GM12878 (cell line): ENCODE results near the gene ASMTL. TPM values are rescaled to one million over a fixed set of nuclear protein-coding genes. Genes with fewer than 3 reads are reported as not detected.
A peak's percentile ranks its signal among the peaks of the same experiment; 100 is the strongest.
"Not testable (repeated sequence)": the region's sequence is repeated elsewhere in the genome, so short reads cannot be mapped to it uniquely, and the experiment has no call there.

Experiments used
- ATAC-seq: fragments of 200-7000 bp; cut with Tn5 transposase; 3 replicates; pipeline ENCODE4 v1.9.1; 2020; ENCODE audit warnings: mild to moderate bottlenecking, moderate library complexity
- BruUV-seq: library from RNA; stranded (reverse); fragments of 400-500 nt; replicated peaks from 2 replicates; lab custom pipeline; 2021; lab: Mats Ljungman, UMichigan
- CTCF ChIA-PET: fragments of 300-600 bp; sonication (Branson Sonifier 250); formaldehyde crosslinking; extraction: SDS; loops from one replicate; lab custom pipeline; 2021; ENCODE audit warnings: inconsistent platforms; lab: Yijun Ruan, JAX
- POLR2A ChIA-PET: fragments of 350-600 bp; formaldehyde crosslinking; extraction: SDS; loops from one replicate; lab custom pipeline; 2021; ENCODE audit warnings: inconsistent platforms; lab: Charles Lee
- RAD21 ChIA-PET: fragments of 300-600 bp; sonication (Branson Sonifier 250); formaldehyde crosslinking; loops from one replicate; lab custom pipeline; 2023; ENCODE audit warnings: antibody characterized with exemption; ENCODE audit not compliant: unreplicated experiment; lab: Charles Lee
- SMC1A ChIA-PET: fragments of 300-600 bp; sonication (Branson Sonifier 250); formaldehyde crosslinking; loops from one replicate; lab custom pipeline; 2023; ENCODE audit not compliant: unreplicated experiment, uncharacterized antibody; lab: Charles Lee
- DNase-seq: peaks from one replicate; pipeline ENCODE4 v3.0.0-alpha.2; 2011; ENCODE audit warnings: low read depth, low spot score
- FAIRE-seq: peaks from 3 replicates; lab custom pipeline; 2011; peaks lifted over from hg19 to GRCh38; lab: Jason Lieb, UNC
- H2AFZ ChIP-seq: 2 replicates; pipeline ENCODE4 v1.6.0; 2011; ENCODE audit warnings: low read depth, low read length, control low read depth; ENCODE audit not compliant: control insufficient read depth
- H3K27ac ChIP-seq: 2 replicates; pipeline ENCODE4 v1.5.1; 2011; ENCODE audit warnings: control low read depth; ENCODE audit not compliant: control insufficient read depth, insufficient read depth
- H3K27me3 ChIP-seq, 2 experiments: replicated peaks in 1 of 2; 2 replicates each; pipeline versions ENCODE4 v1.6.0 to v1.6.1; 2011; ENCODE audit warnings: low read length in 1 of 2; ENCODE audit not compliant: control insufficient read depth in 2 of 2, insufficient read depth in 2 of 2
- H3K36me3 ChIP-seq, 2 experiments: 2 replicates each; pipeline ENCODE4 v1.5.1; 2011; ENCODE audit warnings: low read length in 1 of 2; ENCODE audit not compliant: control insufficient read depth in 2 of 2, insufficient read depth in 2 of 2
- H3K4me1 ChIP-seq: 2 replicates; pipeline ENCODE4 v1.6.1; 2011; ENCODE audit warnings: mild to moderate bottlenecking, low read length, moderate library complexity, mixed read lengths; ENCODE audit not compliant: control insufficient read depth, insufficient read depth
- H3K4me2 ChIP-seq: 2 replicates; pipeline ENCODE4 v1.6.0; 2011; ENCODE audit warnings: control low read depth; ENCODE audit not compliant: control insufficient read depth, insufficient read depth
- H3K4me3 ChIP-seq: fragments of 200-600 bp; sonication (generic); 2 replicates; pipeline ENCODE4 v1.5.1; 2016
- H3K79me2 ChIP-seq: 2 replicates; pipeline ENCODE4 v1.6.0; 2011; ENCODE audit warnings: low read length; ENCODE audit not compliant: control insufficient read depth, insufficient read depth
- H3K9ac ChIP-seq: 2 replicates; pipeline ENCODE4 v1.8.0; 2011; ENCODE audit warnings: low read length, control low read depth, mixed read lengths; ENCODE audit not compliant: control insufficient read depth, insufficient read depth
- H3K9me3 ChIP-seq: replicated peaks from 3 replicates; pipeline ENCODE4 v1.5.1; 2011; ENCODE audit warnings: mild to moderate bottlenecking, low read length; ENCODE audit not compliant: control insufficient read depth, insufficient read depth
- H4K20me1 ChIP-seq: 2 replicates; pipeline ENCODE4 v1.6.0; 2011; ENCODE audit not compliant: control insufficient read depth, insufficient read depth
- MEF2A ChIP-seq: IDR thresholded peaks from 2 replicates; pipeline ENCODE4 v1.6.1; 2011; ENCODE audit warnings: low read depth, mild to moderate bottlenecking, low read length, moderate library complexity; ENCODE audit not compliant: insufficient read depth
- POU2F2 ChIP-seq: IDR thresholded peaks from 3 replicates; pipeline ENCODE4 v1.6.1; 2011; ENCODE audit warnings: low read depth, mild to moderate bottlenecking, low read length, borderline replicate concordance
- RUNX3 ChIP-seq: IDR thresholded peaks from 2 replicates; pipeline ENCODE4 v1.6.1; 2012; ENCODE audit warnings: low read length, inconsistent platforms
- YBX1 ChIP-seq: fragments of 450-650 bp; IDR thresholded peaks from 2 replicates; pipeline ENCODE4 v1.6.1; 2016; ENCODE audit warnings: antibody characterized with exemption
- WGBS: methylation state at CpG from one replicate; pipeline ENCODE4 v1.1.6; 2016; ENCODE audit warnings: low lambda C conversion rate; ENCODE audit not compliant: insufficient replicate concordance, insufficient coverage; ENCODE audit errors: missing lambda C conversion rate; 5-methylcytosine and 5-hydroxymethylcytosine counted together
- in situ Hi-C: fragments of 300-500 bp; cut with MboI; formaldehyde crosslinking; loops from 9 replicates; pipeline ENCODE4 v1.14.3; 2018; ENCODE audit warnings: mixed read lengths
- intact Hi-C: fragments of 100-400 bp; cut with micrococcal nuclease; formaldehyde crosslinking; loops from one replicate; pipeline ENCODE4 v1.14.2; 2022; ENCODE audit not compliant: unreplicated experiment
- polyA plus RNA-seq, 11 experiments: library from polyadenylated mRNA; depleted of rRNA in 4 of 11; unstranded in 6 of 11; stranded (reverse) in 5 of 11; fragments of >200 nt; fragmentation: Nextera tagmentation in 4 of 11; fragmentation: Illumina TruSeq in 1 of 11; extraction: Ambion mirVana in 4 of 11; extraction: Trizol in 1 of 11; gene quantifications; 1 replicate in 1 of 11; 2 replicates in 10 of 11; pipeline versions ENCODE4 v1.2.1 to v1.2.3, GENCODE V29; 2011 to 2016; ENCODE audit warnings: inconsistent platforms in 2 of 11, missing spikeins in 2 of 11, low read depth in 1 of 11
- total RNA-seq, 4 experiments: library from RNA; depleted of rRNA in 3 of 4; stranded (reverse); fragments of >200 nt in 3 of 4; fragmentation: Illumina TruSeq in 1 of 4; extraction: Trizol in 1 of 4; gene quantifications; 2 replicates each; pipeline versions ENCODE4 v1.2.1 to v1.2.3, GENCODE V29; 2013 to 2021

The ASMTL gene
- total and polyA plus RNA-seq, 10 of the 15 experiments (the other 5 are each of a cell fraction or from before 2014, with no cell fraction given) = 1.6 to 51.9 (median 32.1) TPM

- Histone ChIP-seq H4K20me1 (no peaks in the 10 kb centered on the region), H3K27me3 (no peaks in the 10 kb centered on the region), H3K4me3 (no peak overlapping the region), H3K4me2 (no peak overlapping the region), H3K36me3 (peaks cover under 1 to 4% of the 10 kb centered on the region in 2 experiments; a peak in 3 of 4 replicates), H3K79me2 (no peaks in the 10 kb centered on the region), H3K9me3 (no peaks in the 10 kb centered on the region), H2AFZ (no peak overlapping the region), H3K4me1 (no peaks in the 10 kb centered on the region), H3K9ac (no peak overlapping the region), H3K27ac (no peak overlapping the region)
- in situ Hi-C loops = no loop called here
- ChIA-PET CTCF (no interaction called here), RAD21 (no interaction called here), POLR2A (no interaction called here), SMC1A (no interaction called here)
- no peak for ATAC-seq
- no TSS peak for BruUV-seq
- FAIRE-seq = no peak
- WGBS = 90% methylated on average over 22 of the region's 24 CpGs
- TF ChIP-seq POU2F2 (0 out of 3 replicates have a peak, but pooled peaks have one; percentile 20), MEF2A (no peak)
- no peak for DNase-seq
- intact Hi-C loops = no loop called here
Measured at GRCh38 chrX:1378306-1378759, 74.4 kb downstream of the ASMTL start.

- 69% methylated on average over 4 of the region's 4 CpGs for WGBS
- H3K79me2 ChIP-seq = no peaks in the 10 kb centered on the region
- DNase-seq = no peak
- H2AFZ ChIP-seq = no peak overlapping the region
- in situ Hi-C loops = no loop called here
- no peak; the same call in 2 of the 3 replicates for ATAC-seq
- no peak for TF ChIP-seq YBX1
- peak; percentile 16; the same call in 1 of the 2 replicates for TF ChIP-seq RUNX3
- TF ChIP-seq, all 136 proteins: peak for 1
- ChIA-PET RAD21 (no interaction called here), CTCF (no interaction called here), SMC1A (no interaction called here), POLR2A (no interaction called here)
- Histone ChIP-seq H3K27ac (no peak overlapping the region), H3K9ac (no peak overlapping the region), H3K4me2 (no peak overlapping the region), H3K4me3 (no peak overlapping the region), H3K36me3 (no peaks in the 10 kb centered on the region), H3K4me1 (no peaks in the 10 kb centered on the region), H3K27me3 (no peaks in the 10 kb centered on the region), H3K9me3 (no peaks in the 10 kb centered on the region; the same call in 2 of the 3 replicates), H4K20me1 (no peaks in the 10 kb centered on the region)
- intact Hi-C loops = no loop called here
- BruUV-seq = TSS peak; percentile 75
- no peak for FAIRE-seq
Measured at GRCh38 chrX:1368385-1368698, 84.4 kb downstream of the ASMTL start.

DNA sequence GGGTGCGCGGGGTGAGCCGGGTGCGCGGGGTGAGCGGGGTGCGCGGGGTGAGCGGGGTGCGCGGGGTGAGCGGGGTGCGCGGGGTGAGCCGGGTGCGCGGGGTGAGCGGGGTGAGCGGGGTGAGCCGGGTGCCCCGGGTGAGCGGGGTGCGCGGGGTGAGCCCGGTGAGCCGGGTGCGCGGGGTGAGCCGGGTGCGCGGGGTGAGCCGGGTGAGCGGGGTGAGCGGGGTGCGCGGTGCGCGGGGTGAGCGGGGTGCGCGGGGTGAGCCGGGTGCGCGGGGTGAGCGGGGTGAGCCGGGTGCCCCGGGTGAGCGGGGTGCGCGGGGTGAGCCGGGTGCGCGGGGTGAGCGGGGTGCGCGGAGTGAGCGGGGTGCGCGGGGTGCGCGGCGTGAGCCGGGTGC lies 86.3 kb downstream of the ASMTL start:
- H3K9me3 ChIP-seq, ATAC-seq, CTCF ChIA-PET, POLR2A ChIA-PET, H3K9ac ChIP-seq, H3K4me1 ChIP-seq, H3K27ac ChIP-seq, H4K20me1 ChIP-seq, H3K79me2 ChIP-seq, DNase-seq, H3K27me3 ChIP-seq, RAD21 ChIA-PET, H3K4me2 ChIP-seq, BruUV-seq, H3K4me3 ChIP-seq, H2AFZ ChIP-seq, intact Hi-C loops, H3K36me3 ChIP-seq, in situ Hi-C loops, SMC1A ChIA-PET, FAIRE-seq: not testable (repeated sequence)
- no CpG with 5 or more reads among the region's 63 CpGs for WGBS
